ENCODE measurements around the gene GLI3.

Gene GLI3

DNA sequence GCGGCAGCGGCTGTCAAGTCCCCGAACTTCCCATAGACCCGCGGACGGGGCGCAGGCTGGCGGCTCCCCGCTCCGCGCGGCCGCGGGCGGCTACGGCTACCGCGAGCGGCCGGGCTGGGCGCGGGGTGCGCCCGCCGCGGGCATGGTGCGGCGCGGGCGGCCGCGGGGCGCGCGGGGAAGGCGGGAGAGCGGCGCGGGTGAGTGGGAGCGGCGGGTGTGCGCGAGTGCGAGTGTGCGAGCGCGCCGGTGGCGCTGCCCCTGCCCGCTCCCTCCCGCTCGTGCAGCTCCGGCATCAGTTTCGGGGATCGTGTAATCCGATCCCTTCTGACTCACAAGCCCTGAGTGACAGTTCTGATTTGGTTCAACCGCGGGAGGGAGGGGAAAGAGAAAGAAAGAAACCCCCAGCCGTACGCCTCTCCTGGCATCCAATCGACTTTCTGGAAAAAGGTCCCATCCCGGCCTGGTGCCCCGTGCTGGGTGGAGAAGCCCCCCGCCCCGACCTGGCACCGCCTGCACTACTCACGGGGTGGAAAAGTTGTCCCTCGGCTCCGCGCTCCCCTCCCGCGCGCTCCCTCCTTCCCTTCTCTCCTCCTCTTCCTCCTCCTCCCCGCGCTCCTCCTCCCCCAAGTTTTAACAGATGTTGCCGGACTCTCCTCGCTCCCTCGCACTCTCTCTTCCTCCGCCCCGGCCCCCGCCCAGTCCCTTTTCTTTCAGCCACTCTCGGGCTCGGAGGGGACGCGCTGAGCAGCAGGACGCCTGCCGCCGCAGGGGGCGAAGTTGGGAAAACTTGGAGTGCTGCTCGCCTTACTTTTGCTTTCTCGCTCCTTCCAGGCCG is at the start of gene GLI3:
Gene GLI3 (minus strand): TSS at position 234 of the 835 bp plus-strand sequence. CDS start 13,956 bp downstream, outside the sequence.
- no peak for DNase-seq (ENCODE audit: low read depth in 2 of 2)

- DNase-seq (ENCODE audit: low read depth in 2 of 2) = no peak
These were observed 48.4 kb upstream of the GLI3 start for GRCh38 chr7:42285383-42285824.

GRCh38 chr7:42283553-42283952 is 46.5 kb upstream of the GLI3 start:
- DNase-seq (ENCODE audit: low read depth in 2 of 2) = no peak

DNA sequence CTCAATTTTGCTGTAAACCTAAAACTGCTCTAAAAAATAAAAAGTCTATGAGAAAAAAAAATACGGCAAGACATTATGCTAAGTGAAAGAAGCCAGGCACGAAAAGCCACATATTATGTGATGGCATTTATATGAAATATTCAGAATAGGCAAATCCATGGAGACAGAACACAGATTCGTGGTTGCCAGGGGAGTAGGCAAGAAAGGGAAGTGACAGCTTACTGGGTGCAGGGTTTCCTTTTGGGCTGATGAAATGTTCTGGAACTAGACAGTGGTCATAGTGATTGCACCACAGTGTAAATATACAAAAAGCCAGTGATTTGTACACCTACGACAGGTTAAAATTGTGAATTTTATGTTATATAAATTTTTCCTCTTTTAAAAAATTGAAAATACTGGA is 41.3 kb upstream of the GLI3 start:
- no peak for DNase-seq (ENCODE audit: low read depth in 2 of 2)

- no peak for DNase-seq (ENCODE audit: low read depth in 2 of 2)
These were observed 37.0 kb upstream of the GLI3 start for GRCh38 chr7:42274053-42274452.

GRCh38 chr7:42272793-42273665 is 36.0 kb upstream of the GLI3 start:
- no peak for DNase-seq (ENCODE audit: low read depth in 2 of 2)

DNA sequence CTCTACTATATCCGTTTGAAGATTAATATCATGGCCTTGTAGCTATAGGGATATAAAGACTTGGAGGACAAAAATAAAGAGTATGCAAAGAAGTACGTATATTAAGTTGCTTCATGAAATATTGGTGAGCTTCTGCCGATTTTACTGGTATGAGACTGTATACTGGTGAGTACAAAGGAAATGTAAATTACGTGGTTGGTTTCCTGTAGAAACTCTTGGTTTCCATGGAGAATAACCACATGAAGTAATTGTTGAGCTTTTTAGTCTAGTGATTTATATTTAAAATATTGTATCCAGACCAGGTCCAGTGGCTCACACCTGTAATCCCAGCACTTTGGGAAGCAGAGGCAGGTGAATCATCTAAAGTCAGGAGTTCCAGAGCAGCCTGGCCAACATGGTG is 32.2 kb upstream of the GLI3 start:
- no peak for DNase-seq (ENCODE audit: low read depth in 2 of 2)

DNA sequence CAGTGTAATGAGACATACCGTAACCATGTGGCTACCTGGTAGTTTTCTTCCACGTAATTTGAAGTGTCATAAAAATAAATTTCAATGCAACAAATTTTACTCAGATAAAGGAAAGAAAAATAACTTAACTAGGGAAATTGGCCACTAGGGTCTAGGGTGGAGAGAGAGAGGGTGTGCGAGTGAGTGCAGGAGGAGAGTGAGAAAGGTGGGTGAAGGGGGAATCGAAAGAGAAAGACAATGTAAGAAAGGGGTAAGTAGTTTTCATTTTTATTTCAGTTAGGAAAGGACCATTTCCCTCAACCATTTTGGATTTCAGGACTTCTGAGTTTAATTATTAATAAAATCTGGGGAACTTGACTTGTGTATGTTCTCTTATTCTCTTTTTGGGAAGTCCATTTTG is 27.7 kb upstream of the GLI3 start:
- DNase-seq (ENCODE audit: low read depth in 2 of 2) = no peak

- DNase-seq (ENCODE audit: low read depth in 2 of 2) = no peak
These were observed 27.0 kb upstream of the GLI3 start for GRCh38 chr7:42263971-42264370.

DNA sequence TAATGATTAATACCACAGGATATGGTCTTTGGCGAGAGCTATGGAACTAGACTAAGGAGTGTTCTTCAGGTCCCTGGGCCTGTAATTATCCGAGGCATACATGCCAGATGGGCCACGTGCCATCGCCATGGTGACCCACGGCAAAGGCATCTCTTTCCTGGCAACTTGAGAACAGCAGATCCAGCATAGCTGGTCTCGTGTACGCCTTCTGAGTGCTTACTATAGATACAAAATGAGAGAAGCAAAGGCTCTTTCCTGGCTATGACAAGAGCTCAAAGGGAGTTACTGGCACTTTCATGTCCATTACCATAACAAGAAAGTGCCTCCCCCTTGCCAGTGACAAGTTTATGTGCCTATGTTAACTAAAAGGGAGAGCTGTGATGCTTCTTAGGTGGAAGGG is 26.0 kb upstream of the GLI3 start:
- DNase-seq (ENCODE audit: low read depth in 2 of 2) = no peak

DNA sequence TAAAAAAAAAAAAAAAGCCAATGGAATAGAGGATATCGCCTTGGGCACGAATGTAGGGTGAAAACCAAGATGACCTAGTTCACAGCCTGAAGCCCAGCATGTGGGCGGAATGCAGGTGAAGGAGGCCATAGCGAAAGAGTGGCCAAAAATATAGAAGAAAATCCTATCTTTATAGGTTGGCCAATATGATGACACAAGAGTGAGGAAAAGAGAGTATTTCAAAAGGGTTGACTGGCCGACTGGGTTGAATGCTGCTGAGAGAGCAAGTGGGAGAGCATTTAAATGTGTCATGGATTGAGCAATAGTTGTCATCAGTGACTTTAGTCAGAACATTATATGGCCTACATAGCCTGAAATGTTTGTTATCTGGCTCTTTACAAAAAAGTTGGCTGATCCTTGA is 17.2 kb upstream of the GLI3 start:
- no peak for DNase-seq (ENCODE audit: low read depth in 2 of 2)

- DNase-seq (ENCODE audit: low read depth in 2 of 2) = no peak
These were observed 16.3 kb upstream of the GLI3 start for GRCh38 chr7:42253316-42253715.

DNA sequence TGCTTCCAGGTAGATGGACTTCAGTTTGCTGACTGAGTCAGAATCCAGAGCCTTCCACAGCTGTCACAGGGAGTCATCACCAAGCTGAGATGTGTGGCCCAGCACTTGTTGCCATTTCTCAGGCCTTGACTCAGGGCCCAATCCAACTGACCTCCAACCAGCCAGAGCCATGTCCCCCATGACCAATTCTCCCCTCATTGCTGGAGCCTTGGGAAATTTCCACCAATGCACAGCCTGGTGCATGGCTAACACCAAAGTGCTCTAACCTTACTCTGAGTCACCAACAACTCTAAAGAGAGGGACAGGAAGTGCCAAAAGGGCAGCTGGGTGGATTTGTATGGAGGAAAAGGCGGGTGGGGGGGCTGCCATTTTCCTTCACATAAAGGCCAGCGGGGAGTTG is 13.4 kb upstream of the GLI3 start:
- DNase-seq (ENCODE audit: low read depth in 2 of 2) = no peak

DNA sequence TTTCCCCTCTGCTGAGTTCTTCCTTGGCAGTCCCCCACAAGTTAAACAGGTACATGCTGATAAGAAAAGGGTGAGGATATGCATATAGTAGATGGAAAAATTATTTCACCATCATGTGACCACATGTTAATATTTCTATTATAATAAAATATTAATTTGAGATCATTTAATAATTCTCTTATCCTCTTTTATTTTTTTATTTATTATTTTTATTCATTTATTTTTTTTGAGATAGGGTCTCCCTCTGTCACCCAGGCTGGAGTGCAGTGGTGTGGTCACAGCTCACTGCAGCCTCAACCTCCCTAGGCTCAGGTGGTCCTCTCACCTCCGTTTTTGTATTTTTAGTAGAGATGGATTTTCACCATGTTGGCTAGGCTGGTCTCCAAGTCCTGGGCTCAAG is 11.6 kb upstream of the GLI3 start:
- DNase-seq (ENCODE audit: low read depth in 2 of 2) = no peak

DNA sequence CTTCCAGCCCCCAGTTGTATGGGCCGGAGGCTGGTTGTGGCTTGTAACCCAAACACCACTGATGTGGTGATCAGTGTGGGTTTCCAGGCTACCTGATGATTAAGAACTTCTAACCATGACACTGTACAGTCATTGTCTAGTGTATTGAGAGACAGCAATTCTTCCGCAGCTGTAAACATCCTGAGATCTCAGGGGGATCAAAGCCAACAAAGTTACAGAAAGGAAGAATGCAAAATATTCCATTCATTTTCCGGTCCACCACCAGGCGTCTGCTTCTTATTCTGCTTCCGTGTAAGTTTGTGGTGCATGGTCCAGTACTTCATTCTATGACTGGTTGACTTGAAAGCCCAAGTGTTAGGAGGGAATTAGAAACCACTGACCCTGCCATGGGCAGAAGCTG is 10.3 kb upstream of the GLI3 start:
- DNase-seq (ENCODE audit: low read depth in 2 of 2) = no peak

- no peak for DNase-seq (ENCODE audit: low read depth in 2 of 2)
These were observed 7.8 kb upstream of the GLI3 start for GRCh38 chr7:42244828-42245227.

DNA sequence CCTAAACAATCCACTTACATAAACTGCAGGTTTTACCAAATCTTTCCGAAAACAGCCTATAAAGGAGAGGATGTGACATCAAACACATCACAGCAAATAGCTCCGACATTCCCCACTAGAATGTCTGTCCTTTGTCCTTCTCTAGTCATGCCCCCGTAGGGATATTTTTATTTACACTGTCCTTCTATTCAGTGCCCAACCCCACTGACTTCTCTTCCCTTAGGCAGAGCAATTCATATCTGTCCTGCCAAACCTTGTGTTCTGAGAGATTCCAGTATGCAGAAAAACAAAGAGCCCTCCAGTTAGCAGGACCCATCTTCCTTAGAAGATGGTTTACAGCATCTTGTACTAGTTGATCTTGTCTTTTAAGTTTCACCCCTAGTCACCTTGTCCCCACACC is 5.4 kb upstream of the GLI3 start:
- no peak for DNase-seq (ENCODE audit: low read depth in 2 of 2)

DNA sequence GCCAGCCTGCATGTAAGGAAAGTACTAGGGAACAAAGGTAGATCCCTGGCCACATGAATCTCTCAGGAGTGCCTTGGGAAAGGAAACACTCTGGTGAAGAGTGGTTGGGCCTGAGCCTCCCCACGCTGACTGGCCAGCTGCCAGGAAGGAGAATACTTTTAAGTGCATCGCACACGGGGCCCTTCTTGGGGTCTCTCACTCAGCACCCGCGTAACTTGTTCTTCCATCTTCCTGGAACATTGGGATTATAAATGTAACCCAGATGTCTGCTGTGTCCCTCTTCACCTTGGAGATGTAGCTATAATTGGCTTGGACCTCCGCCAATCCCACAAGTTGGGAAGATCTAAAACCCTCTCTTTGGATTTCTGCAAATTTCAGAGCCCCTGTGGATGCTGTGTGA is 4.4 kb upstream of the GLI3 start:
- no peak for DNase-seq (ENCODE audit: low read depth in 2 of 2)

- no peak for DNase-seq (ENCODE audit: low read depth in 2 of 2)
These were observed 3.4 kb upstream of the GLI3 start for GRCh38 chr7:42240416-42240815.

DNA sequence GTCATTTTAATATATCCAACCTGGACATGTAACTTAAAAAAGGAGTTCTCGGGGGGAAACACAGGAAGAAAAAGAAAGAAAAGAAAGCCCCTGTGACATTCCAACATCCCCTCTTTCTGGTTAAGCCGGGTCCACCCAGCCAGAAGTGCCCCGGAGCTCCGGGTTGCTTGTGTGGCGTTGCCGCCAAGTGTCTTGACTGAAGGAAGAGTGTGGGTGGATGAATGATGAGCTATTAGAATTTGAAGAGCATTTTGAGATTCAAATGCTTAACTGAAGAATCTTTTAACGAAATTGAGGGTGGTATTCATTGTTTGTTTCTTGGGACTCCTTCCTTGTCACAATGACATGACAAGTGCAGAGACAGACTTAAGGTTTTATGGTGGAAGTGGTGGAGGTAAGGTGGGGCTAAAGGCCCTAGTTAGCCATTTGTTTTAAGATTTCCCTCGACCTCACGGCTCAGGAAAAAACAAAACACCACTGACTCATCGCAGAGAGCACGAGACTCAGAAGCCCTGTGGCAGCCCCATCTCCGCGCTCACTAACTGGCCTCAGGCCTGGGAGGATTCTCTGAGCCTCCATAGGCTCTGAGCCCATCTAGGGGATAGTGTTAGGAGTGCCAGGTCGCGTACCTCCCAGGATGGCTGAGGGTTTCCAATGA is 1.8 kb upstream of the GLI3 start:
- DNase-seq (ENCODE audit: low read depth in 2 of 2) = no peak

GRCh38 chr7:42237811-42238541 is 967 bp upstream of the GLI3 start:
- DNase-seq (ENCODE audit: low read depth in 2 of 2) = no peak

All from stimulated activated CD8-positive, alpha-beta memory T cell treated with anti-CD3 and anti-CD28 coated beads, Interleukin-15, amount 100 ng/mL, for 4 hours (primary cell).